ENCODE results near the gene GAB3.
"Not testable (repeated sequence)": the region's sequence is repeated elsewhere in the genome, so short reads cannot be mapped to it uniquely, and the experiment has no call there.

Gene GAB3

DNA sequence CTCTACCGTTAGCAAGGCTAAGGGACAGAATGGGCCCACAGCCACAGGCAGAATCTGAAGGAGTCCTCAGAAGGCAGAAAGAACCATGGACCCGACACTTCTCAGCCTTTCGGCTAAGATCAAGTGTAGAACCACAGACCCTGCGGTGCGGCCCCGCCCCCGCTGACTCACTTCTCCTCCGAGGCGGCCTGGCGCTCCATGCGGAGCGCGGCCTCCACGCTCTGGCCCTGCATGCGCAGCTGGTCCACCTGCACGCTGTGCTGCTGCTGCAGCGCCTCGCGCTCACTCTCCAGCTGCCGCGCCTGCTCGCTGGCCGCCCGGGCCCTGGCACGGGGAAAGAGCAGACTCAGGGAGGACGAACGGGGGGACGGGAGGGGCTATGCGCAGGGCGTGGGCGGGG is 107.2 kb downstream of the GAB3 start:
- not testable (repeated sequence) for H2BK5ac ChIP-seq (ENCODE audit: low read length); H3K4me2 ChIP-seq (ENCODE audit: insufficient read depth, low read length, poor library complexity, severe bottlenecking); H3K9me3 ChIP-seq (replicated peaks in 1 of 2; ENCODE audit: control insufficient read depth in 2 of 2, insufficient read depth in 1 of 2, low read depth in 1 of 2, low read length in 2 of 2); H3K23ac ChIP-seq (ENCODE audit: low read depth, low read length, poor library complexity); H4K8ac ChIP-seq (ENCODE audit: low read depth, low read length); H3K14ac ChIP-seq (ENCODE audit: low read length); H3K4me1 ChIP-seq (ENCODE audit: control insufficient read depth in 2 of 2, insufficient read depth in 1 of 2, low read depth in 1 of 2, low read length in 2 of 2); H3K27ac ChIP-seq (replicated peaks; ENCODE audit: low read length); H3K4me3 ChIP-seq (ENCODE audit: low read length in 2 of 2); H3K27me3 ChIP-seq (ENCODE audit: control insufficient read depth in 3 of 3, insufficient read depth in 3 of 3, low read depth in 1 of 3, low read length in 3 of 3); H2AK5ac ChIP-seq (ENCODE audit: low read depth, low read length); H3K18ac ChIP-seq (ENCODE audit: low read length); H2BK120ac ChIP-seq (ENCODE audit: low read depth, low read length); H4K91ac ChIP-seq (ENCODE audit: low read depth, low read length, poor library complexity); H3K79me1 ChIP-seq (ENCODE audit: low read depth, low read length); H3K4ac ChIP-seq (ENCODE audit: low read length); H2AFZ ChIP-seq (ENCODE audit: low read length); H3K9ac ChIP-seq (ENCODE audit: low read depth, low read length, poor library complexity); H2BK15ac ChIP-seq (ENCODE audit: low read length); H3K36me3 ChIP-seq (replicated peaks in 1 of 2; ENCODE audit: control insufficient read depth in 2 of 2, insufficient read depth in 2 of 2, low read length in 2 of 2); DNase-seq (ENCODE audit: low spot score); H2BK12ac ChIP-seq (ENCODE audit: low read length)
- no CpG with 5 or more reads among the region's 31 CpGs for WGBS, 2 donors (ENCODE audit: extremely low coverage in 2 of 2, insufficient read length in 2 of 2, insufficient replicate concordance in 1 of 2)

DNA sequence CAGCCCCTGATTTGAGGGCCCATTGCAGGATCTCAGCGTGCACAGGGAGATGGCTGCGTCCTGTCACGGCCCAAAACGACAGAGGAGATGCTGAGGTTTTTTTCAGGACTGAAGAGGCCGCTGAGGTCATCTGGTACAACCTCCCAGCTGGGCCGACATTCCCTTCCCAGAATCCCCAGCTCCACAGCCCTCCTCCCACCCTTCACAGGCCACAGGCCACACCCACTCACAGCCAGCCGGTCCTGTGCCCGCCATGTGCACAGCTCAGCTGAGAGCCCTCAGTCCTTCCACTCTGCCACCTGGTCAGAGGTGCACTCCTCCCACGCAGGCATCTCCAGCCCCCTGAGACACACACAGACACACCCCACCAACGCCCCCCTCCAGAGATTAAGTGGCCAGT is 109.1 kb downstream of the GAB3 start:
- H3K14ac ChIP-seq (ENCODE audit: low read length); H2BK15ac ChIP-seq (ENCODE audit: low read length); H3K36me3 ChIP-seq (replicated peaks in 1 of 2; ENCODE audit: control insufficient read depth in 2 of 2, insufficient read depth in 2 of 2, low read length in 2 of 2); H2BK12ac ChIP-seq (ENCODE audit: low read length); H3K9me3 ChIP-seq (replicated peaks in 1 of 2; ENCODE audit: control insufficient read depth in 2 of 2, insufficient read depth in 1 of 2, low read depth in 1 of 2, low read length in 2 of 2); H3K23ac ChIP-seq (ENCODE audit: low read depth, low read length, poor library complexity); H2BK120ac ChIP-seq (ENCODE audit: low read depth, low read length); H3K4me3 ChIP-seq (ENCODE audit: low read length in 2 of 2); H3K27ac ChIP-seq (replicated peaks; ENCODE audit: low read length); H3K4ac ChIP-seq (ENCODE audit: low read length); H4K91ac ChIP-seq (ENCODE audit: low read depth, low read length, poor library complexity); H3K79me1 ChIP-seq (ENCODE audit: low read depth, low read length); DNase-seq (ENCODE audit: low spot score); H3K18ac ChIP-seq (ENCODE audit: low read length); H2BK5ac ChIP-seq (ENCODE audit: low read length); H4K8ac ChIP-seq (ENCODE audit: low read depth, low read length); H3K9ac ChIP-seq (ENCODE audit: low read depth, low read length, poor library complexity); H3K4me2 ChIP-seq (ENCODE audit: insufficient read depth, low read length, poor library complexity, severe bottlenecking); H2AFZ ChIP-seq (ENCODE audit: low read length); H3K27me3 ChIP-seq (ENCODE audit: control insufficient read depth in 3 of 3, insufficient read depth in 3 of 3, low read depth in 1 of 3, low read length in 3 of 3); H2AK5ac ChIP-seq (ENCODE audit: low read depth, low read length); H3K4me1 ChIP-seq (ENCODE audit: control insufficient read depth in 2 of 2, insufficient read depth in 1 of 2, low read depth in 1 of 2, low read length in 2 of 2): not testable (repeated sequence)
- WGBS, 2 donors (ENCODE audit: extremely low coverage in 2 of 2, insufficient read length in 2 of 2, insufficient replicate concordance in 1 of 2): no CpG with 5 or more reads among the region's 10 CpGs

DNA sequence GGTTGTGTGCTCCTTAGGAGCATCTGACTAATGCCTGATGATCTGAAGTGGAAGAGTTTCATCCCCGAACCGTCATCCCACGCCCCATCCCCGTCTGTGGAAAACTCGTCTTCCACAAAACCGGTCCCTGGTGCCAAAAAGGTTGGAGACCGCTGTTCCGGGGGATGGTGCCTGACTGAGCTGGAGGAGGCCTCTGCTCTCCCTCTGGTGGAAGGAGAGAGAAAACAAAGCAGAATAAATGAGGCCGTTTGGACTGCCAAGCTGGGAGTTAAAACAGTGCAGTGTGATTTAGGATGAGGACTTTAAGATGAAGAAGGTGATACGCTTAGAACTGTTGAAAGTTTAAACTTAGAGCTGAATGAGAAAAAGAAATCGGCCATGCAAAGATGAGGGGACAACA is 117.2 kb downstream of the GAB3 start:
- not testable (repeated sequence) for H3K14ac ChIP-seq (ENCODE audit: low read length); H3K27me3 ChIP-seq (ENCODE audit: control insufficient read depth in 3 of 3, insufficient read depth in 3 of 3, low read depth in 1 of 3, low read length in 3 of 3); H3K4me3 ChIP-seq (ENCODE audit: low read length in 2 of 2); DNase-seq (ENCODE audit: low spot score); H3K27ac ChIP-seq (replicated peaks; ENCODE audit: low read length); H2BK12ac ChIP-seq (ENCODE audit: low read length); H3K23ac ChIP-seq (ENCODE audit: low read depth, low read length, poor library complexity); H3K9me3 ChIP-seq (replicated peaks in 1 of 2; ENCODE audit: control insufficient read depth in 2 of 2, insufficient read depth in 1 of 2, low read depth in 1 of 2, low read length in 2 of 2); H3K18ac ChIP-seq (ENCODE audit: low read length); H2BK5ac ChIP-seq (ENCODE audit: low read length); H2BK120ac ChIP-seq (ENCODE audit: low read depth, low read length); H3K4me2 ChIP-seq (ENCODE audit: insufficient read depth, low read length, poor library complexity, severe bottlenecking); H4K91ac ChIP-seq (ENCODE audit: low read depth, low read length, poor library complexity); H3K4me1 ChIP-seq (ENCODE audit: control insufficient read depth in 2 of 2, insufficient read depth in 1 of 2, low read depth in 1 of 2, low read length in 2 of 2); H4K8ac ChIP-seq (ENCODE audit: low read depth, low read length); H2AFZ ChIP-seq (ENCODE audit: low read length); H3K9ac ChIP-seq (ENCODE audit: low read depth, low read length, poor library complexity); H3K79me1 ChIP-seq (ENCODE audit: low read depth, low read length); H3K36me3 ChIP-seq (replicated peaks in 1 of 2; ENCODE audit: control insufficient read depth in 2 of 2, insufficient read depth in 2 of 2, low read length in 2 of 2); H3K4ac ChIP-seq (ENCODE audit: low read length); H2AK5ac ChIP-seq (ENCODE audit: low read depth, low read length); H2BK15ac ChIP-seq (ENCODE audit: low read length)
- no CpG with 5 or more reads among the region's 11 CpGs for WGBS, 2 donors (ENCODE audit: extremely low coverage in 2 of 2, insufficient read length in 2 of 2, insufficient replicate concordance in 1 of 2)

DNA sequence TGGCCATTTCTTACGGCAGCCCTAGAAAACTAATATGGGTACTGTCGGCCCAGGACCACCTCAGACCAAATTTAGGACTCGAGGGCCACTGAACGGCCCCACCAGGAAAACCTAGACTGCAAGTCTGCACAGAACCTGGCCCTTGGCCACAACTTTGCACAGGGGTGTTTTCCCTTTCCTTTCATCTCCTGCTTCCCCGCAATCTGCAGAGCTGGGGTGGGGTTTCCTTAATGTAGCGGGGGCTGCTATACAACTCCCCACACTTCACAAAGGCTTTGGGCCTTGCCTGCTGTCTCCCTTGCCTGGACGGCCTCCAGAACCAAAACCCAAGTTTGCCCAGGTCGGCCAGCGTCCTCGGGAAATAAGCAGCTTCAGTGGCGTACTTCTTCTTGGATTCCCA is 119.9 kb downstream of the GAB3 start:
- not testable (repeated sequence) for H2BK12ac ChIP-seq (ENCODE audit: low read length)
- WGBS, 2 donors (ENCODE audit: extremely low coverage in 2 of 2, insufficient read length in 2 of 2, insufficient replicate concordance in 1 of 2): no CpG with 5 or more reads among the region's 11 CpGs

More for the DNA sequence above, 119.9 kb downstream of the GAB3 start:
- not testable (repeated sequence) for H3K4ac ChIP-seq (ENCODE audit: low read length); H3K9me3 ChIP-seq (replicated peaks in 1 of 2; ENCODE audit: control insufficient read depth in 2 of 2, insufficient read depth in 1 of 2, low read depth in 1 of 2, low read length in 2 of 2); H4K8ac ChIP-seq (ENCODE audit: low read depth, low read length); H2AFZ ChIP-seq (ENCODE audit: low read length); H3K14ac ChIP-seq (ENCODE audit: low read length); H2BK5ac ChIP-seq (ENCODE audit: low read length); H3K18ac ChIP-seq (ENCODE audit: low read length); H2BK15ac ChIP-seq (ENCODE audit: low read length); H2AK5ac ChIP-seq (ENCODE audit: low read depth, low read length); H3K27me3 ChIP-seq (ENCODE audit: control insufficient read depth in 3 of 3, insufficient read depth in 3 of 3, low read depth in 1 of 3, low read length in 3 of 3); H3K23ac ChIP-seq (ENCODE audit: low read depth, low read length, poor library complexity); H3K4me3 ChIP-seq (ENCODE audit: low read length in 2 of 2); H3K9ac ChIP-seq (ENCODE audit: low read depth, low read length, poor library complexity); H3K27ac ChIP-seq (replicated peaks; ENCODE audit: low read length); DNase-seq (ENCODE audit: low spot score); H3K79me1 ChIP-seq (ENCODE audit: low read depth, low read length); H3K36me3 ChIP-seq (replicated peaks in 1 of 2; ENCODE audit: control insufficient read depth in 2 of 2, insufficient read depth in 2 of 2, low read length in 2 of 2); H3K4me1 ChIP-seq (ENCODE audit: control insufficient read depth in 2 of 2, insufficient read depth in 1 of 2, low read depth in 1 of 2, low read length in 2 of 2); H4K91ac ChIP-seq (ENCODE audit: low read depth, low read length, poor library complexity); H3K4me2 ChIP-seq (ENCODE audit: insufficient read depth, low read length, poor library complexity, severe bottlenecking); H2BK120ac ChIP-seq (ENCODE audit: low read depth, low read length)

Data from neuronal stem cell (in vitro differentiated cells).